NCI-H69 (cell line): ENCODE measurements around the gene CFAP97.
"Not testable (repeated sequence)": the region's sequence is repeated elsewhere in the genome, so short reads cannot be mapped to it uniquely, and the experiment has no call there.

ENCODE experiments used
- DNase-seq: peaks from one replicate; lab custom pipeline; 2025; lab: John Stamatoyannopoulos, UW

CFAP97 gene

DNA sequence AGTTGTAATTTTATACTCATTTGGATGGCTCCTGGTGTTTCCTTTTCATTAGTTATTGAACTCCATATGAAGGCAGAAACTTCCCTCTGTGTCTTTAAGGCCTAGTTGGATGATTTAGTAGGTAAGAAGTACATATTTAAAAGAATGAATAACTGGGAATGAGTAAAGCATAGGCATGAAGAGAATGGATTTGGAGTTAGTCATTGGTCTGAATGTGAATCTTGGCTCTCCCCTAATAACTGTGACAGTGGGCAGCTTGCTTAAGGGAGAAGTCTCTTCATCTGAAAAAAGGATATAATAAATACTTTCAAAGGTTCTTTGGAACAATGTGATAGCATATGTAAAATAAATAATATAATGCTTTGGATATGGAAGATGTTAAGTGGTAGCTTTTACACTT is 18.8 kb upstream of the CFAP97 start:
- no peak for DNase-seq

DNA sequence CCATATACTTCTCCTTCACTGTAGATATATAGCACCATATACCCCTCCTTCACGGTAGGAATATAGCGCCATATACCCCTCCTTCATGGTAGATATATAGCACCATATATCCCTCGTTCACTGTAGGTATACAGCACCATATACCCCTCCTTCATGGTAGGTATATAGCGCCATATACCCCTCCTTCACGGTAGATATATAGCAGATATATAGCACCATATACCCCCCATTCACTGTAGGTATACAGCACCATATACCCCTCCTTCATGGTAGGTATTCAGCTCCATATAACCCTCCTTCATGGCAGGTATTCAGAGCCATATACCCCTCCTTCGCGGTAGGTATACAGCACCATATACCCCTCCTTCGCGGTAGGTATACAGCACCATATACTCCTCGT is 18.1 kb upstream of the CFAP97 start:
- no peak for DNase-seq

DNA sequence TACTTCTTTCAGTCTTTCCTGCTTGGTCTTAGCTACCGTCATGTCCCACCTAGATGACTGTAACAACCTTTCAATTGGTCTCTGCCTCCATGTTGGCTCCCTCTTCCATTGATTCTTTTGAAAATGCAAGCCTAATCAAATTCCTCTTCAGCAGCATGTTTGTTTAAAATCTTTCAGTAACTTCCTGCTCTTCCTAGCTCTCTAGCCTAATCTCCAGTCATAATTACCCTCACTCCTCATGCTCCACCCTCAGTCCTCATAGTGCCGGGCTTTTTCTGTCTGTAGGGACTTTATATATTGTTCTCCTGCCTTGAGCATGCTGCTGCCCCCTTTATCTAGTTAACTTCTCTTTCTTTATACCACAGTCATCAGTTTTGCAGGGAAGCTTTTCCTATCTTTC is 17.7 kb upstream of the CFAP97 start:
- no peak for DNase-seq

DNA sequence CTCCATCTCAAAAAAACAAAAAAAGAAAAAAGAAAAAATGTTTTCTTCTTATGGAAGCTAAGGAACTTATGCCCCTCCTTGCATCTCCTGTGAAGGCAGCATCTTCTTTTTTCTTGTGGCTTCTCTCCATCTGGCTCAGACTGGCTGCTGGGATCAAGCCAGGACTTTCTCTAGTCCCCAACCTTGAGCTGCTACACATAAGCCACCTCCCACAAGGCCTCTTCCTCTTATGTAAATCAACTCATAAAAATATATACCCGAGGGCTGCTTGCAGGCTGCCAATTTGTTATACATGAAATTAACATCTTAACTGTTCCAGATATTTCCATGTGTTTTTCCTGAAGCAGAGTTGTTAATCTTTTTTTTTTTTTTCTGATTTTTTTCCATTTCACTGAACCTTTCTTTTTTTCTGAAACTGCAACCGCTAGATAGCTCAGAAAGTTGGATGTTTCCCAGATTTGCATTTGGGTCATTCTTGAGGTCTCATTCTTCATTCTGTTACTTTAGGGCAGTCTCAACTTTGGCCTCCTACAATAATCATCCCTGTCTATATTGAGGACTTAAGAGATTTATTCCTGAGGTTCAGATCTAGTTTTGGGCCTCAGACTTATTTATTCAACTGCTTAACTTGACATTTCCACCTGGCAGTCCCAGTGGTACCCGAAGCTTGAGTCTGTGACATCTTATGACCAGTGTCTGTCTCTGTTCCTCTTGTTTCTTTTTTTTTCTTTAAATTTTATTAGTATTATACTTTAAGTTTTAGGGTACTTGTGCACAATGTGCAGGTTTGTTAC is 15.9 kb upstream of the CFAP97 start:
- peak; percentile 8 for DNase-seq

DNA sequence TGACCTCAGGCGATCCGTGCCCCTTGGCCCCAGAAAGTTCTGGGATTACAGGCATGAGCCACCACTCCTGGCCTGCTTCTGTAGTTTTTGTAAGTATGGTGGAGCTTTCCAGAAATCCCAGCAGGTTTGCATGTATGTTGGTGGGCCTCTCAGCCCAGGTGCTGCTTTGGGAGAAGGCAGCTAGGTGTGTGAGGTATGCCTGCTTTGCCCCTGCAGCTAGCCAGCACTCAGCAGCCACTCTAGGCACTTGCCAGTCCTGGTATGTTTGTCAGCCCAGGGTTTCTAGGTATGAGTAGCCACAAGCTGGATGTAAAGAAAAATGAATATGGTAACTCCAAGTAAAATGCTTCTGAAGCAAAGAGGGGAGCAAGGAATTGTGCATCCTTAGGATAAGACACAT is 14.5 kb upstream of the CFAP97 start:
- DNase-seq, result no peak

DNA sequence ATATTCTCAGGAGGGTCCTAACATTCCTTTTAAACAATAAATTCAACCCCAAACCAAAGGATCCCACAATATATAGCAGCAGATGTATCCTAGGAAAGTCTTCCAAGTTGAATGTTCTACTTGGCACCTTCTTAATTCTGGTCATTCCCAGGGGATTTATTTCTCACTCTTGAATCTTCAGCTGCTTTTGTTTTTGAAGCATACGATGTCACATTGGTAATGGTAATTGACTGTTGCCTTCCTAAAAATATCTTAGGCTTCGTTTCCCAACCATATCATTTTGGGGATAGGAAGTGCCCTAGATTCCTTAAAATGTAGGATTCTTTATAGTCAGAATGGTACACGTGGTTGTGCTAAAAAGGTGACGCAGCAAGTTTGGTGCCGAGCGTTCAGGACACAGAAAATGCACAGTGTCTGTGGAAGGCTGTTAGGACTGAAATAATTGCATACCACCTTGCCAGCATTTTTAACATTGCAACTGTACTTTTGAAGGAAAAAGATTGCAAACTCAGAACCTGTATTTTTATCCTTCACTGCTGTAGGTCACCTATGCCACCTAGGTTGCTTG is 13.7 kb upstream of the CFAP97 start:
- DNase-seq, result no peak

DNA sequence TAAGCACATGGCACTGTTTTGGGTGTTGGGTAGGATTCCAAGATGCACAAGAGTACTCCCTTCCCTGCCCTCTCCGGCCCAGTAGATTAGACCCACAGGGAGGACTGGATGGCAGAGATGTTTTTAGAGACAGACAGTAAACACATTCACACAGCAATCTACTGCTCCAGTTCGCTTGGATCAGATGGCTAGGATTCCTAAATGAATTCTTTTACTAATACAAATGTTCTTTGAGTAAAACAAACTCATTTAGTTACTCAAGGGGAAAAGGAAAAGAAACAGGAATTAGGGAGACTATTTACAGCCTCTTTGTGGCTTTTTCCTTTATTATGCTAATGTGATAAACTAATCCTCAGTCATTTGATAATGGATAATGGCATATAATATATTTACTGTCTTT is 11.5 kb upstream of the CFAP97 start:
- no peak for DNase-seq

DNA sequence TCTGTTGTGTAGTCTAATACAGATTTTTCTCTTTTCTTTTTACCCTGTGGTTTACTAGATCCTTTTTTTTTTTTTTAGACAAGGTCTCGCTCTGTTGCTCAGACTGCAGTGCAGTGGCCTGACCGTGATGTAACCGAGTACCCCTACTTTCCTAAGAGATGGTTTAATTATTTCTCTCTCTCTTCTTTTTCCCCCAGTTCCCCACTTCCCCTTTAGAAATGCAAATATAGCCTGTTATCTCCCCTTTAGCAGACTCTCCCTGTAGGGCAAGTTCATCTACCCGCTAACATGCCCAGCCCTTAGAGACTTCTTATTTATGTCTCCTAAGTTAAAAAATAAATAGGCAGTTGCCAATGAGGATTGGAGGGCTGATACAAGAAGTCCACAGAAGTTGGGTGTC is 10.1 kb upstream of the CFAP97 start:
- DNase-seq, result no peak

DNA sequence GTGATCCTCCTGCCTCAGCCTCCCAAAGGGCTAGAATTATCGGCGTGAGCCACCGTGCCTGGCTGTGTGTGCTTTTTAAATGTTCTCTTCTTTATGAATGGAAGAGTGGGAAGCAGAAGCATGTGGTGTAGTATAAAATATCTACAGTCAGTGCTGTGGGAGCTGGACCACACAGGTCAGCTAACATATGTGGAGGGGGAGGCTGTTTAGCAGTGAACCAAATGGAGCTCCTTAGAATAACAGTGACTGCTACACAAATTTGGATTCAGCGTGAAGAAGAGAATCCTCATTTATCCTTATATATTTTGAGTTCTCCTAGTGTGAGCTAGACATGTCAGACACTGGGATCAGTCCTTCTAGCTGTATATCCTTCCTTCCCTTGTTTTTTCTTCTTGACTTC is 8.8 kb upstream of the CFAP97 start:
- DNase-seq, result no peak

DNA sequence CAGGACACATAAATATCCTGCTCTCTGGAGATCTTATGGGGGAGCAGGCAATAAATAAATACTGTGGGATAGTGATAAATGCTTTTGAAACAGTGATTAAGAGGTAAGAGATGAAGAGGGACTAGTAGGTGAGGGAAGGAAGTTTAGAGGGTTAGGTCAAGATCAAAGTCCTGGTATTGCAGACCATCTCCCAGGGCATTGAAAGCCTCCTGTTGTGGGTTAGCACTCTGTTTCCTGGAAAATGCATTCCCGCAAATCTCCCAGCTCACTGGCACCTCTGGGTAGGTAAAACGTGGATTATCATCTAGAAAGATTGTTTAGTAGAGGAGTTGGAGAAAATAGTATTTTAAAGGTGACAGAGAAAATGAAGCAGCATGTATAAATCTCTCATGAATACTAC is 7.8 kb upstream of the CFAP97 start:
- DNase-seq, result no peak

DNA sequence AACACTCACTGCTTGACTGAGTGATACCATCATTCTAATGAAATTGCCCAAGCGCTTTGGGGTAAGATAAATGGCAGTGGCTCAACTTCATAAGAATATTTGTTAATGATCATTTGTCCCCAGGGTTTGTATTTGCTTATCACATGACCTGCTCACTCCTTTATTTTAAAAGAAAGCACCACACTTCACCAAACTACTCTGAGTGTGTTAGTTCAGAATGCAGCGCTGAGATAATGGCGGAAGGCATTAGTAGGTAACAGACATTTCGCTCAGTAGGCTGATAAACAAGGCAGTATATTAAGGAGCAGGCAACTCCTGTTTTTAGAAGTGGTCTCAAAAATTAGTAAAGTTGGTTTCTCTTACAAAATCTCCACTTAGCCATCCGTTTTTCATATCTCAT is 7.2 kb upstream of the CFAP97 start:
- DNase-seq, result peak; percentile 17

DNA sequence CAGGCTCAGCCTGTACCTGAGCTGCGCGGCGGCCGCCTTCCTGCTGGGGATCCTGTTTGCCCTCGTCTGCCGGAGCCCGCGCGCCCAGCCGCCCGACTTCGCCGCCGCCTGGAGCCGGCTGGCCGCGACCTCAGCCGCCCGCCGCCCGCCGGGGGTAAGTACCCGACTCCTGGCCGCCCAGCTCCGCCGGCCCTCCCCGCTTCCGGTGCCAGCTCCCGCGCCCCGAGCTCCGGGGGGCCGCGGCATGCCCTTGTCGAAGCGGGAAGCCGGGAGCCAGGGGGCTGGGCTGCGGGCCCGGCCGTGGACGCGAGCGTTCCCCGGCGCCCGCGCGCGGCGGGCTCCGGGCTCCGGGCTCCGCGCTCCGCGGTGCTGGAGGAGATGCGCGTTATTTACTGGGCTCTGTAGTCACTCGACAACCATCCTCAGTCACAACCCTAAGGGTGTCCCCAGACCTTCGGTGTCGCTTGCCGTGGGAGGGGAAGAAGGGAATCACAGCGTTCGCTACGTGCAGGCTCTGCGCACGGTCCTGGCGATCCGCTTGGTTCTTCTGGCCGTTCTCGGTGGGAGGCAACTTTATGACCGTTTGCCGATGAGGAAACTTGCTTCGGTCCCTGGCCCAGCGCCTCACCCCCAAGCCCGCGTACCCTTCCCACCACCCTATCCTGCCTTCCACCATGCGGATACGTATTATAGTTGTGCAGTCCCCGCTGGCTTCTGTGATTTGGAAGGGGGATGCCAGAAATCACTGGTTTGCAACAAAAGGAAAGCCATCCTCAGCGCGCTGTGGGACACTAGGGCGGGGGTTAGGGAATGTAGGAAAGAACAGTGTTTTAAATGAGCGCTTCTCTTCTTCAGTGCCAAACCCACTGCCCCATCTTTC is 6.5 kb upstream of the CFAP97 start:
- peak; percentile 73 for DNase-seq

DNA sequence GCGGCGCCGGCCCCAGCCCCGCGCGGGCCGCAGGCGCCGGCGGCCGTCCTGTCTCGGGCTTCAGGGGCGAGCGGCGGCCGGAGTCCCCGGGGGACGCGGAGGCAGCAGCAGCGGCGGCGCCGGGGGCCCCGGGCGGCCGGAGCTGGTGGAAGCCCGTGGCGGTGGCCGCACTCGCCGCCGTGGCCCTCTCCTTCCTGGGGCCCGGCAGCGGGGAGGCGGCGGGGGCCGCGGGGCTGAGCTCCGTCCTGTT is 6.0 kb upstream of the CFAP97 start:
- DNase-seq, result not testable (repeated sequence)

DNA sequence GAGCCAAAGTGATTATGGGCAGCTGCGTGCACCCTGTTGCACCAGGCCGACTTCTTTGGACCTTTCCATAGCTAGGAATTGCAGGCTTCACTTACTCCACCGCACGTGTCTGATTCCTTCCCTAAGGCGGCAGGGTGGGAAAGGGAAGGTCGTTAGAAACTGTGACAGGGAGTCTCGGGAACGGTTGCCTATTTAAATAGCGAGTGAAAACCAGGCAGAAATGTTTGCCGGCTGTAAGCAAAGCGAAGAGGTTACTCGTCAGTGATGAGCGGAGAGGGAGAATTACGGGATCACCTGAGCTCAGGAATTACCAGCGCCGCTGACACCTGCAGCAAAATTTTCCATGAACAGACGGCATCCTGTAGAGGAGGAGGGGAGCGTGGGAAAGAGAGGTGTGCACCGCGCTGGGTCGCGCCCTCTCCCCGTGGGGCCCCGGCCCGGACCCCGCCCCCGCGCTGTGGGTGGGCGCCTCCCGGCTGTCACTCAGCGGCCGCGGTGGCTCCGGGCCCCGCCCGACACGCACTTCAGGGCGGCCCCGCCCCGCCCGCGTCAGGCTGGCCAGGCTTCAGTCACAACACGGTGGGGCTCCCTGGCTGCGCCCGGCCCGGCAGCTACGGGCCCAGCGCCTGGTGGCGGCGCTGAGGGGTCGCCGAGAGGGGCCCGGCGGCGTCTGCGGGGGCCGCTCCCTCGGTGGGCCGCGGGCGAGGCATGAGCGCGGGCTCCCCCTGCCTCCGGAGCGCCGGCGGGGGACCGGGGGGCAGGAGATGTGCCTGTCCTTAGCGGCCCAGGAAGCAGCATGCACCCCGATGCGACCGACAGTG is 5.4 kb upstream of the CFAP97 start, which contains the start of gene SNX25:
Gene SNX25, plus strand, starts transcription at position 568 of the 821 bp plus-strand sequence. Its CDS starts 229 bp downstream, at position 797.
- peak; percentile 91 for DNase-seq

DNA sequence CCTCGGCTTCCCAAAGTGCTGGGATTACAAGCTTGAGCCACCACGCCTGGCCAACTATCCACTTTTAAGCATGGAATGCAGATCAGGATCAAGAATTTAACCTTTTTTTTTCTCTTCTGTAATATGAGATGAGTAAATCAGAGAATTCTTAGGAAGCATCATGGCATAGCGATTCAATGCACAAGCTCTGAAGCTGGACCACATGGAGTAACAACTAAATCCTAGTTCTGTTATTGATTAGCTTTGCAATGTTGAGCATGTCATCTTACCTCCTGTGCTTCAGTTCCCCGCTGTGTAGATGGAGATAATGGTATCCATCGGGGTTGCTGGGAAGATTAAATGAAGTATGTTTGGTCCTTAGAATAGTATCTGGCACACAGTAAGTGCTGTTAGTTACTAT is 3.7 kb upstream of the CFAP97 start:
- DNase-seq, result no peak

DNA sequence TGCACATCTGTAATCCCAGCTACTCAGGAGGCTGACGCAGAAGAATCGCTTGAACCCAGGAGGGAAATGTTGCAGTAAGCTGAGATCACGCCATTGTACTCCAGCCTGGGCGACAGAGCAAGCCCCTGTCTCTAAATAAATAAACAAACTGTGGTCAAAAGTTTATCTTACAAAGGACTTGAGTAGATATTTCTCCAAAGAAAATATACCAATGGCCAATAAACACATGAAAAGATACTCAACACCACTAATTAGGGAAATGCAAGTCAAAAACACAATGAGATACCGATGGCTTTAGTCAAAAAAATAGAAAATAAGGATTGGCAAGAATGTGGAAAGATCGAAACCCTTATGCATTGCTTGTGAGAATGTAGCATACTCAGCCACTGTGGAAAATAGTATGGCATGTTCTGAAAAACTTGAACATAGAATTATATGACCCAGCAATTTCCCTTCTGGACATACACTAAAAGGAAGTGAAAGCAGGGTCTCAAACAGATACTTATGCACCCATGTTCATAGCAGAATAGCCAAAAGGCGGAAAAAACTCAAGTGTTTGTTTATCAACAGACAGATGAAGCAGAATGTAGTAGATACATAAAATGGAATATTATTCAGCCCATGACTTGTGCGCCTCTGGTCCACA is 2.0 kb upstream of the CFAP97 start:
- no peak for DNase-seq

DNA sequence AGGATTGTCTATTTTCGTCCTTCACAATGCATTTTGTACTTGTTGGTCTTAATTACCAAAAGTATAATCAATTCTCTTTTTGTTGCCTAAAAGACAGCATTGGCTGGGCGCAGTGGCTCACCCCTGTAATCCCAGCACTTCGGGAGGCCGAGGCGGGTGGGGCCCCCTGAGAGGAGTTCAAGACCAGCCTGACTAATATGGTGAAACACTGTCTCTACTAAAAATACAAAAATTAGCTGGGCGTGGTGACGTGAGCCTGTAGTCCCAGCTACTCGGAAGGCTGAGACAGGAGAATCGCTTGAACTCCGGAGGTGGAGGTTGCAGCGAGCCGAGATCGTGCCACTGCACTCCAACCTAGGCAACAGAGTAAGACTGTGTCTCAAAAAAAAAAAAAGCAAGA is 1.3 kb upstream of the CFAP97 start:
- DNase-seq, result not testable (repeated sequence)

DNA sequence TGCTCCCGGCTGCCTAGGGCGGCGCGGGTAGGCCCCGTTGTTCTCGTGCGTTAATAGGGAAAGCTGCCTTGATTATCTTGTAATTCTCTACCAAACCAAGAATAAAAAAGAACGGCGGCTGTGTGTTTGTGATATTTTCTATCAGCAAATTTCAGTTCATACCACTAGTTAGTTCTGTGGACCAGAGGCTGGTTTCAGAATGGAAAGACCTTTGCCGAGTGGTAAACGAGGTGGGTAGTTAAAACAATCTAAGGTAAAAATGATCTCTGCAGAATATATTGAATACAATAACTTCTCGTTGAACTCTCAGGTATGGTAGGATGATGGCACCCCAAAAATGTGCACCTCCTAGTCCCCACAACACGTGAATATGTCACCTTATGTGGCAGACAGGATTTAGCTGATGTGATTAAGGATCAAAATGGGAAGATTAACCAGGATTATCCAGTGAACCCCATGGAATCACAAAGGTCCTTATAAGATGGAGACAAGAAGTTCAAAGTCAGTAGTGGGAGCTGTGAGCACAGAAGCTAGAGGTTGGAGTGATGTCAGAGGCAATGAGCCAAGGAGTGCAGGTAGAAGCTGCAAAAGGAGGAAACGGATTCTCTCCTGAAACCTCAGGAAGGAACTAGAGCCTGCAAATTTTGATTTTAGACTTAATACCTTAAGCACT is 574 bp upstream of the CFAP97 start:
- peak; percentile 42 for DNase-seq

DNA sequence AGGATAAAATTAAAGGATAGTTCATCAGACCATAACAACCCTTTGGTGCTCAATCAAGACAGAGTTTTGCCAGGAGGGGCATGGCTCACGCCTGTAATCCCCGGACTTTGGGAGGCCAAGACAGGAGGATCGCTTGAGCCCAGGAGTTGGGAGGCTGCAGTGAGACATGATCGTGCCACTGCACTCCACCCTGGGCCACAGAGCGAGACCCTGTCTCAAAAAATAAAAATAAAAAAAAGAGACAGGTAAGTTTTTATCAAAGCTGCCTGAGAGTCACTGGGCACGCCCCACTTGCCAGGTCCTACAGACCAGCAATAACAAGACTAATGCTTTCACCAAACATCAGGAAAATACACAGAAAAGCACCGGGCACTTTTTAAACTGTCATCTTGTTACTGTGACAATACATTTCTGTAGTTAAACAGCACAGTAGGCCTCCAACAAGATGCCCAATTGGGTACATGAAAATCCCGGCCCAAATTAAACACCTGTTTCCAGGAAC is 765 bp downstream of the CFAP97 start:
- no peak for DNase-seq

DNA sequence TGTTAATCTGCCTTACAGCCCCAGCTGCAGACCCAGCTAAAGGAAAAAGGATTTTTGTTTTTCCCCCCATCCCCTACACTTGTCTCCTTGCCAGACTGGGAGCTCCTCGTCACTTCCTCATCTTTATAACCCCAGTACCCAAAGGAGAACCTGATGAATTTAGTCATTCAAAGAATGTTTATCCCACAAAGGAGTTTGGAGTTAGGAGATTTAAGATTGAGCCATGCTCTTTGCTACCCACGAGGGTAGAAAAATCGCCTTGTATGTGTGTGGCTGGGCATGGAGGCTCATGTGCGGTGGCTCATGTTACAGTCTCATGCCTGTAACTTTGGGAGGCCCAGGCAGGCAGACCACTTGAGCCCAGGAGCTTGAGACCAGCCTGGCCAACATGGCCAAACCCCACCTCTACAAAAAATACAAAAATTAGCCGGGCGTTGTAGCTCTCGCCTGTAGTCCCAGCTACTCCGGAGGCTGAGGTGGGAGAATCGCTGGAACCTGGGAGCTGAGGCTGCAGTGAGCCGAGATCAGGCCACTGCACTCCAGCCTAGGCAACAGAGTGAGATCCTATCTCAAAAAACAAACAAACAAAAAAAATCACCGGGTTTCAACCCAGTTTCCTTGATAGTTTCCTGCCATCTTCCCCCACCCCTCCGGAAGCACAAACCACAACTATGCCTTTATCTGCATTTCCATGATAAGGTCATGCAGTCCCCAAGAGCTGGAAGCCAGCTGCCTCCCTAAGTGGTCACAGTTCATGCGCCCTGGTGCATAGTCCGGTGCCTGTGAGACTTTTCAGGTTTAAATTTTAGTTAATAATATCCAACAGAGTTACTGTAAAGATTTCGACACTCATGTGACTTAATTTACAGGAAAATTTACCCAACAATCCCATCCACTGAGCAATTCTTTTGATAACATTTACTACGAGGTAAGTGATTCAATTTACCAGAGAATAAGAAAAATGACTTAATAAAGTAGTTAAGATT is 1.5 kb downstream of the CFAP97 start:
- no peak for DNase-seq
